T follicular helper cell (primary cell): Measurements from ENCODE around the gene TCEANC2.

ENCODE experiments used
- DNase-seq: peaks from one replicate; pipeline ENCODE4 v3.0.0-alpha.2; 2020; ENCODE audit warnings: low read depth

The TCEANC2 gene

GRCh38 chr1:54136269-54136896 lies 83.0 kb downstream of the TCEANC2 start:
- no peak for DNase-seq

- DNase-seq, result no peak
Measured at GRCh38 chr1:54136963-54137533, 83.6 kb downstream of the TCEANC2 start.

GRCh38 chr1:54137534-54138061 lies 84.2 kb downstream of the TCEANC2 start:
- no peak for DNase-seq

- DNase-seq, result no peak
Measured at GRCh38 chr1:54138994-54139393, 85.6 kb downstream of the TCEANC2 start.

GRCh38 chr1:54139711-54140110 lies 86.3 kb downstream of the TCEANC2 start:
- DNase-seq, result no peak

GRCh38 chr1:54142146-54142900 lies 88.9 kb downstream of the TCEANC2 start:
- DNase-seq, result no peak

- DNase-seq, result no peak
Measured at GRCh38 chr1:54144366-54144765, 91.0 kb downstream of the TCEANC2 start.

- DNase-seq, result no peak
Measured at GRCh38 chr1:54149734-54150133, 96.3 kb downstream of the TCEANC2 start.

GRCh38 chr1:54151013-54151412 lies 97.6 kb downstream of the TCEANC2 start:
- DNase-seq, result no peak

GRCh38 chr1:54152696-54153095 lies 99.3 kb downstream of the TCEANC2 start, which contains the start of gene CDCP2:
Gene CDCP2, minus strand, starts transcription at chr1:54153000. Its CDS starts 78 bp downstream, at chr1:54152922.
- DNase-seq, result no peak

- no peak for DNase-seq
Measured at GRCh38 chr1:54153535-54154439, 100.4 kb downstream of the TCEANC2 start.
